Panc1 (cell line): ENCODE measurements around the gene SLC37A1. TPM values are rescaled to one million over a fixed set of nuclear protein-coding genes. Genes with fewer than 3 reads are reported as not detected.

Source experiments
- ATAC-seq: fragments of 200-7000 bp; cut with Tn5 transposase; 2 replicates; pipeline ENCODE4 v1.9.1; 2020; ENCODE audit warnings: mild to moderate bottlenecking, moderate library complexity
- BruUV-seq: library from RNA; stranded (reverse); fragments of 400-500 nt; replicated peaks from 2 replicates; lab custom pipeline; 2021; lab: Mats Ljungman, UMichigan
- CTCF ChIA-PET: fragments of 300-600 bp; sonication (Branson Sonifier 250); formaldehyde crosslinking; loops from one replicate; lab custom pipeline; 2022; ENCODE audit warnings: antibody characterized with exemption; lab: Charles Lee
- POLR2A ChIA-PET: fragments of 300-600 bp; sonication (Branson Sonifier 250); formaldehyde crosslinking; loops from one replicate; lab custom pipeline; 2022; ENCODE audit warnings: antibody characterized with exemption; lab: Charles Lee
- DNase-seq: peaks from one replicate; pipeline ENCODE4 v3.0.0-alpha.2; 2010; ENCODE audit warnings: low read depth, low spot score
- H3K27ac ChIP-seq: 2 replicates; pipeline ENCODE4 v1.5.1; 2011; ENCODE audit warnings: mild to moderate bottlenecking, low read length, inconsistent platforms
- H3K27me3 ChIP-seq: fragments of 200-500 bp; sonication (Bioruptor generic); 2 replicates; pipeline ENCODE4 v1.6.0; 2014; ENCODE audit warnings: low read length, inconsistent platforms; ENCODE audit not compliant: control insufficient read depth, insufficient read depth
- H3K36me3 ChIP-seq: fragments of 200-500 bp; sonication (Bioruptor generic); 2 replicates; pipeline ENCODE4 v1.5.1; 2014; ENCODE audit warnings: inconsistent platforms, mild to moderate bottlenecking, low read length, moderate library complexity; ENCODE audit not compliant: control insufficient read depth, insufficient read depth
- H3K4me1 ChIP-seq: 2 replicates; pipeline ENCODE4 v1.5.1; 2011; ENCODE audit warnings: inconsistent platforms, mild to moderate bottlenecking, low read length, moderate library complexity; ENCODE audit not compliant: control insufficient read depth, insufficient read depth
- H3K4me3 ChIP-seq, 2 experiments: 2 replicates each; pipeline ENCODE4 v1.5.1; 2011 to 2012; ENCODE audit warnings: low read depth in 2 of 2, low read length in 2 of 2, mild to moderate bottlenecking in 2 of 2, inconsistent platforms in 1 of 2, moderate library complexity in 1 of 2
- H3K9me3 ChIP-seq: fragments of 200-500 bp; sonication (Bioruptor generic); 2 replicates; pipeline ENCODE4 v1.5.1; 2014; ENCODE audit warnings: low read depth, mild to moderate bottlenecking, inconsistent platforms, low read length, moderate library complexity; ENCODE audit not compliant: control insufficient read depth, insufficient read depth
- CTCF ChIP-seq: fragments of 450-650 bp; IDR thresholded peaks from 2 replicates; pipeline ENCODE4 v1.5.1; 2017; ENCODE audit warnings: mild to moderate bottlenecking
- POLR2AphosphoS5 ChIP-seq: IDR thresholded peaks from 2 replicates; pipeline ENCODE4 v1.6.1; 2012; ENCODE audit warnings: mild to moderate bottlenecking, low read depth, low read length, moderate library complexity
- REST ChIP-seq, 2 experiments: IDR thresholded peaks; 2 replicates each; pipeline ENCODE4 v1.6.1; 2011 to 2012; ENCODE audit warnings: low read depth in 2 of 2, control low read depth in 1 of 2, low read length in 1 of 2, mild to moderate bottlenecking in 1 of 2, moderate library complexity in 1 of 2; ENCODE audit not compliant: insufficient read depth in 1 of 2
- SIN3A ChIP-seq: IDR thresholded peaks from 2 replicates; pipeline ENCODE4 v1.6.1; 2012; ENCODE audit warnings: low read depth, mild to moderate bottlenecking, low read length, moderate library complexity, borderline replicate concordance; ENCODE audit not compliant: insufficient read depth
- TCF7L2 ChIP-seq: IDR thresholded peaks from 2 replicates; pipeline ENCODE4 v1.6.1; 2011; ENCODE audit warnings: mild to moderate bottlenecking, low read depth, low read length, inconsistent platforms
- in situ Hi-C: cut with HindIII; loops from 2 replicates; pipeline ENCODE4 v1.10.0; 2016; ENCODE audit warnings: low sequenced_read_pairs, low pct_unique_long_range_greater_than_20kb
- intact Hi-C: fragments of 100-400 bp; cut with micrococcal nuclease; formaldehyde crosslinking; loops from one replicate; pipeline ENCODE4 v1.10.0; 2022; ENCODE audit not compliant: unreplicated experiment
- total RNA-seq: library from RNA; stranded (reverse); gene quantifications from one replicate; pipeline ENCODE4 v1.2.1, GENCODE V29; 2021; ENCODE audit not compliant: unreplicated experiment

The SLC37A1 gene
- total RNA-seq, 1 experiment from 2014 or later = 7.7 TPM

GRCh38 chr21:42584296-42584641 is 70.6 kb downstream of the SLC37A1 start:
- TF ChIP-seq SIN3A (no peak), REST (IDR thresholded peaks at IDR 0.05; ENCODE audit: insufficient read depth in 1 of 2, low read depth in 2 of 2, low read length in 1 of 2) (no peak), TCF7L2 (no peak), POLR2AphosphoS5 (no peak), CTCF (no peak)
- Histone ChIP-seq H3K9me3 (no peaks in the 10 kb centered on the region), H3K4me1 (no peaks in the 10 kb centered on the region; the same call in 1 of the 2 replicates), H3K27me3 (no peaks in the 10 kb centered on the region), H3K27ac (no peak overlapping the region), H3K4me3 (no peak overlapping the region), H3K36me3 (no peaks in the 10 kb centered on the region)
- ChIA-PET CTCF (no interaction called here), POLR2A (no interaction called here)
- intact Hi-C loops (no loop called here), in situ Hi-C loops (no loop called here)
- no TSS peak for BruUV-seq
- ATAC-seq (no peak), DNase-seq (no peak)

GRCh38 chr21:42585881-42586280 is 72.2 kb downstream of the SLC37A1 start:
- Histone ChIP-seq H3K36me3 (no peaks in the 10 kb centered on the region), H3K27me3 (no peaks in the 10 kb centered on the region), H3K4me1 (no peaks in the 10 kb centered on the region; the same call in 1 of the 2 replicates), H3K9me3 (no peaks in the 10 kb centered on the region), H3K4me3 (no peak overlapping the region), H3K27ac (no peak overlapping the region)
- POLR2A ChIA-PET = no interaction called here
- no peak for TF ChIP-seq POLR2AphosphoS5
- TF ChIP-seq REST (IDR thresholded peaks at IDR 0.05; ENCODE audit: insufficient read depth in 1 of 2, low read depth in 2 of 2, low read length in 1 of 2) = no peak
- no peak for TF ChIP-seq TCF7L2
- no peak for TF ChIP-seq SIN3A
- TF ChIP-seq CTCF = no peak
- CTCF ChIA-PET = no interaction called here
- intact Hi-C loops (no loop called here), in situ Hi-C loops (no loop called here)
- no TSS peak for BruUV-seq
- DNase-seq = no peak
- no peak for ATAC-seq
